HG02763 (cell line): ENCODE data around the gene KDM6A.
"Not testable (repeated sequence)": the region's sequence is repeated elsewhere in the genome, so short reads cannot be mapped to it uniquely, and the experiment has no call there.

Experiments
- ATAC-seq: cut with Tn5 transposase; IDR thresholded peaks from one replicate; pipeline ENCODE4 v1.9.1; 2021; ENCODE audit warnings: mild to moderate bottlenecking, moderate library complexity; ENCODE audit not compliant: unreplicated experiment

The KDM6A gene

GRCh38 chrX:44999872-45000271, 126.9 kb downstream of the KDM6A start:
- ATAC-seq = not testable (repeated sequence)

- no peak for ATAC-seq
Observed at GRCh38 chrX:45001048-45001447, 128.1 kb downstream of the KDM6A start.

GRCh38 chrX:45003085-45003484, 130.1 kb downstream of the KDM6A start:
- no peak for ATAC-seq

GRCh38 chrX:45006002-45006800, 133.2 kb downstream of the KDM6A start:
- ATAC-seq = no peak

GRCh38 chrX:45007598-45007997, 134.6 kb downstream of the KDM6A start:
- no peak for ATAC-seq

- ATAC-seq = no peak
Observed at GRCh38 chrX:45009371-45010000, 136.5 kb downstream of the KDM6A start.

- ATAC-seq = no peak
Observed at GRCh38 chrX:45011131-45011530, 138.1 kb downstream of the KDM6A start.

GRCh38 chrX:45011597-45011996, 138.6 kb downstream of the KDM6A start:
- ATAC-seq = no peak

GRCh38 chrX:45017946-45018345, 145.0 kb downstream of the KDM6A start:
- no peak for ATAC-seq

- ATAC-seq = no peak
Observed at GRCh38 chrX:45022150-45022549, 149.2 kb downstream of the KDM6A start.

- ATAC-seq = no peak
Observed at GRCh38 chrX:45024501-45024900, 151.5 kb downstream of the KDM6A start.

GRCh38 chrX:45026036-45026435, 153.0 kb downstream of the KDM6A start:
- no peak for ATAC-seq

GRCh38 chrX:45031830-45032378, 158.9 kb downstream of the KDM6A start:
- no peak for ATAC-seq

- no peak for ATAC-seq
Observed at GRCh38 chrX:45035071-45035470, 162.1 kb downstream of the KDM6A start.

GRCh38 chrX:45036161-45036560, 163.2 kb downstream of the KDM6A start:
- no peak for ATAC-seq

- ATAC-seq = not testable (repeated sequence)
Observed at GRCh38 chrX:45040137-45040536, 167.1 kb downstream of the KDM6A start.

- ATAC-seq = no peak
Observed at GRCh38 chrX:45046417-45046816, 173.4 kb downstream of the KDM6A start.

GRCh38 chrX:45050558-45050957, 177.6 kb downstream of the KDM6A start:
- no peak for ATAC-seq

GRCh38 chrX:45056428-45057145, 183.6 kb downstream of the KDM6A start:
- no peak for ATAC-seq

- ATAC-seq = not testable (repeated sequence)
Observed at GRCh38 chrX:45059906-45060305, 186.9 kb downstream of the KDM6A start.

GRCh38 chrX:45063319-45064095, 190.5 kb downstream of the KDM6A start:
- ATAC-seq = no peak
